IPS-18c (cell line): ENCODE data around the gene PLPPR1.

ENCODE experiments used
- H3K4me3 ChIP-seq: 2 replicates; pipeline ENCODE4 v1.7.0; 2013; ENCODE audit warnings: low read depth, mild to moderate bottlenecking, low read length, moderate library complexity; ENCODE audit not compliant: insufficient read depth
- H3K9me3 ChIP-seq: one replicate; pipeline ENCODE4 v1.6.1; 2013; ENCODE audit warnings: mild to moderate bottlenecking, low read length, moderate library complexity; ENCODE audit not compliant: control insufficient read depth, insufficient read depth

The PLPPR1 gene

GRCh38 chr9:101028346-101029314 is at the start of gene PLPPR1:
Gene PLPPR1 (plus strand): TSS chr9:101028727.
- Histone ChIP-seq H3K4me3 (peak within 1 kb of the TSS; percentile 92), H3K9me3 (no peaks in the 10 kb centered on the region)

DNA sequence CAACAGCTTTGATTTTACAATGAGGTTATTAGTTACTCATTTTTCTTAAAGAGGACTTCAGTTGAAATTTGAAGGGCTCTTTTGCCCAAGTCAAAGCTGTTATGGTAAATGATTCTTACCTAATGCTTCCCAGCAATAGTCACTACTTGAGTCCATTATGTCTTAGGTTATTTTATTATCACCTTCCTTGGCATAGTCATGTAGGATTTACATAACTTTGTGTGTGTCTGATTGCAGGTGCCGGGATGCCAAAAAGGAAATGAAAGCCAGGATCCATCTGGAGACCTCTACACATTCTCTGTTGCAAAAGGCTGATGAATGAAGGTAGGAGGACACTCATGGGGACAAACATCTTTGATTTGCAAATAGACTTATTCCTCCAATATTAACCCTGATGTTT is 38.8 kb upstream of the PLPPR1 start:
- H3K9me3 ChIP-seq = no peaks in the 10 kb centered on the region
- no peak overlapping the region for H3K4me3 ChIP-seq

DNA sequence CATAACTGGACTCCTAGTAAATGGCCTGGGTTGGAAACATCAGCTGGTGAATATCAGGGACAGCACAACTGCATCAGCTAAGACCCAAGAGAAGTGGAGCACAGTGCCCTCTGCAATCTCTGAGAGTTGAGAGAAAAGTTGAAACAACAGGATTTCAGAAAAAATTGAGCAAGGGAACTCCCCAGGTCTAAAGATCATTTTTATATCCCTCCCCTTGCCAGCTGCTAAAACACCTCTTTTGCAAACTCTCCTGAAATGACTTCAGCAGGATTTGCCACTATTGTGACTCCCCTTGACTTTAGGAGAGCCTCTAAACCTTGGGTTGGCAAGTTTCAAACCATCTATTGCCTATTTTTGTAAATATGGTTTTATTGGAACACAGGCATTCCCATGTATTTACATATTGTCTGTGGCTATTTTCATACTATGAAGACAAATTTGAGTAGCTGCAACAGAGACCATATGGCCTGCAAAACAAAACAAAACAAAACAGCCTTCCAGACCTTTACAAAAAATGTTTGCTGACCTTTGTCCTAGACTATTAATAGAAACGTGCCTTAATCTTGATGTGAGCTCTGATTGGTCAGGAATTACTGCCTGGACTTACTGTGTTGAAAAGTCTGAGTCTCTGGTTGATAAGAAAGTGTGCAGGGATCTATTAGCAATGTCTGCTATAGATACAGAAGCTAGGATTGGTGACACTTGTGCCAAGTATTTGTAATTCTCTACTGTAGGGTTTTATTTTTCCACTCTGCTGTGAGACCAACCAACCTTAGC is 37.7 kb upstream of the PLPPR1 start:
- no peak overlapping the region for H3K4me3 ChIP-seq

DNA sequence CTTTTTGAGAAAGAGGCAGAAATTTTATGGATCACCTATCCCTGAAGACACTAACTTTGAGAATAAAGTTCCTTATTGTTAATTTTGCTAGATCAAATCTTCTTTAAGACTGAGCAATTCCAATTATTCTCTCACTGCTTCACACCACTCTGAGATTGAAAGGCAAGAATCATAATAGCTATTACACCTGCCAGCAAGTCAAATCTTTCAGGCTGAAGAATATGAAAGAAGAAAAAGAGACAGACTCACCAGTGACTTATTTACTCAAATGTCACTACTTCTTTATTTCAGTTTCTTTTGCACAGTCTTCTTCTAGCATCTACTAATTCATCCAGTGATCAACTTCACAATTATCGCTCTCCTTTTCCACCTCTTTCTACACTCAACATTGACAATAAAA is 35.9 kb upstream of the PLPPR1 start:
- Histone ChIP-seq H3K9me3 (no peaks in the 10 kb centered on the region), H3K4me3 (no peak overlapping the region)

More for the DNA sequence above, 37.7 kb upstream of the PLPPR1 start:
- no peaks in the 10 kb centered on the region for H3K9me3 ChIP-seq

- no peaks in the 10 kb centered on the region for H3K9me3 ChIP-seq
These were observed 28.5 kb upstream of the PLPPR1 start for GRCh38 chr9:100999906-101000544.

GRCh38 chr9:101005246-101005645 is 23.3 kb upstream of the PLPPR1 start:
- Histone ChIP-seq H3K9me3 (no peaks in the 10 kb centered on the region), H3K4me3 (no peak overlapping the region)

More at GRCh38 chr9:100999906-101000544, 28.5 kb upstream of the PLPPR1 start:
- no peak overlapping the region for H3K4me3 ChIP-seq

GRCh38 chr9:101014566-101014965 is 14.0 kb upstream of the PLPPR1 start:
- Histone ChIP-seq H3K4me3 (no peak overlapping the region), H3K9me3 (no peaks in the 10 kb centered on the region)

- no peak overlapping the region for H3K4me3 ChIP-seq
- no peaks in the 10 kb centered on the region for H3K9me3 ChIP-seq
These were observed 10.1 kb upstream of the PLPPR1 start for GRCh38 chr9:101018467-101018866.

DNA sequence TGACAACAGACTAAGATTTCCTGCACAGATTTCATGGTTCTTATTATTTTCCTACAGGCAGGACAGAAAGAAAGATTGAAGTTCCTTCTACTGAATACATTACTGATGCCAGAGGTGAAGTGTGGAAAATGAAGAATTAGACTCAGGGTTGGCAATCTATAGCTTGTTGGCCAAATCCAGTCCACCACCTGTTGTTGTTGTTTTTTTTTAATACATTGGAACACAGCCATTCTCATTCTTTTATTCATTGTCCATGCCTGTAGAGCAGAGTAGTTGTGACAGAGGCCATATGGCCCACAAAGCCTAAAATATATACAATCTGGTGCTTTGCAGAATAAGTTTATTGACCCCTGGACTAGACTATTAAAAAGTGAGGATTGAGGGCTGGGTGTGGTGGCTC is 5.8 kb upstream of the PLPPR1 start:
- Histone ChIP-seq H3K9me3 (no peaks in the 10 kb centered on the region), H3K4me3 (no peak overlapping the region)

DNA sequence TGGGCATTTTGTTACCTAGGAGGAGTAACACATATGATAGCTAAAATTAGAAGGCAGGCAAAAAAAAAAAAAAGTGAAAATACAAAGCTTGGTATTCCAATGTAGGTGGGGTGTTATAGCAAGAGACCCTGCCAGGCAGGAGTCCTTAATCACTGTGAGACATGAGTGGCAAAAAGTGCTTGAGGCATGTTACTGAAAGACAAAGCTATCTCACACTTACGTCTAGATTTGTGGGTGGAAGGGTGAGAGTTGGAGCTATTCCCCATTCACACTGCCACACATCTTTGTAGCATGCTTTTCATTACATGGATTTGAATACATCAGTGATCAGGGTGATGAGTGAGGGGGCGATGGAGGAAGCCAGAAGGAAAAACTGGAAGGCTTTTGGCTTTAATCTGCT is 2.6 kb upstream of the PLPPR1 start:
- Histone ChIP-seq H3K4me3 (no peak overlapping the region), H3K9me3 (no peaks in the 10 kb centered on the region)

DNA sequence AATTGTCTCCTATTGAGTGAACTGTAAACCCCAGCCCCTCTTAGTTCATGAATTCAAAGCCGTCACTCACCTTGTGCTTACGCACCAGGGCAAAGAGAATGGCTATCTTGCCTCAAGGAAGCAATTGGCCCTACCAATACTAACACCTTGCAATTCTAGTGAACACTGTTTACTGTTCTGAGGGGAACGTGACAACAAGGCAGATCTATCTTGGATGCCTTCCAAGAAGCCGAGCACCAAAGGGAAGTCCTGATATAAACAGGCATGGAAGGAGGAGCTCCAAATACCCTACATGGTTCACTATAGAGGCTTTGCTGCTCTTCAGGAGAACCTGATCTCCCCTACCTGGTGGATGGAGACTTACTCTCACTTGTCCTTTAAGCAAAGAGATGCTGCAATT is 1.7 kb upstream of the PLPPR1 start:
- no peak overlapping the region for H3K4me3 ChIP-seq
- no peaks in the 10 kb centered on the region for H3K9me3 ChIP-seq

DNA sequence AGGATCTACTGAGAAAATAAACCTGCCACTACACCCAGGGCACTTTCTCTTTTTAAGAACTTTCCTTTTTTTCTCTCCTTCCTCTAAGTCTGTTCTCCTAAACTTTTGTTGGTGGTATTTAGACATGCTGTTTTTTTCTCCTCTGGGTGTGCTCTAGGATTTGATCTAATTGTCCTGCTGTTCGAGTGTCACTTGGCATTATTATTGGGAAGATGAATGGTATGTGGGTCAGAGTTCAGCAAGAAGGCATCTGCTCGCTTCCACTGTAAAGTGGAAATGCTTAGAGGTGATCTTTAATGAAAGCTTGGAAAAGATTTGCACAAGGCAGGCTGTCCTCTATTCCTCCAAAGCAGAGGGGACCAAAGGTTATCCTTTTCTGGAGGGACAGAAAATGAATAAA is 1.3 kb upstream of the PLPPR1 start:
- no peak overlapping the region for H3K4me3 ChIP-seq
- no peaks in the 10 kb centered on the region for H3K9me3 ChIP-seq

GRCh38 chr9:101027733-101028345 is 688 bp upstream of the PLPPR1 start:
- H3K9me3 ChIP-seq = no peaks in the 10 kb centered on the region
- peak overlapping the region; percentile 92 for H3K4me3 ChIP-seq

GRCh38 chr9:101029315-101030085 is 973 bp downstream of the PLPPR1 start:
- Histone ChIP-seq H3K9me3 (no peaks in the 10 kb centered on the region), H3K4me3 (peak overlapping the region; percentile 92)

GRCh38 chr9:101030086-101030391 is 1.5 kb downstream of the PLPPR1 start:
- Histone ChIP-seq H3K4me3 (peak overlapping the region; percentile 92; the same call in 1 of the 2 replicates), H3K9me3 (no peaks in the 10 kb centered on the region)

- H3K9me3 ChIP-seq = no peaks in the 10 kb centered on the region
- no peak overlapping the region for H3K4me3 ChIP-seq
These were observed 3.9 kb downstream of the PLPPR1 start for GRCh38 chr9:101032426-101032825.

DNA sequence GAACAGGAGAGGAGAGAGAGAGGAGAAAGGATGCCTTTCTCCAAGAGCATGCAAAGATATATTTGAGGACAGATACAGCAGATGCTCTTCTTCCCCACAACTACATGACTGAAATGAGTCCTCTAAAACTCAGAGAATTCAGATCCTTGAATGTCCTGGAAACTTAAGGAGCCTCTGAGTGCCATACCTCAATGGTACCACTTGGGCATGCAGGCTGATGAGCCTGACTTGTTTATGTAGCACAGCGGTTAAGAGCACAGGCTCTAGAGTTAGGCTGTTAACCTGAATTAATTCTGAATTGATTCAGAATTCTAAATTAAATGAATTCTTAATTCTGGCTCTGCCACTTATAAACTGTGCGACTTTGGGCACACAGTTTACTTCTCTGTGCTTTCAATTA is 5.7 kb downstream of the PLPPR1 start:
- Histone ChIP-seq H3K4me3 (no peak overlapping the region), H3K9me3 (no peaks in the 10 kb centered on the region)
